Vagina (tissue), 2 donors: Measurements from ENCODE around the gene PGC. TPM values are rescaled to one million over a fixed set of nuclear protein-coding genes. Genes with fewer than 3 reads are reported as not detected.

ENCODE experiments used
- DNase-seq, 2 donors: peaks; one replicate each; pipeline ENCODE4 v3.0.0-alpha.2; 2017; ENCODE audit errors: extremely low spot score in 2 of 2
- H3K27ac ChIP-seq: fragments of 200-600 bp; sonication (generic); one replicate; pipeline ENCODE4 v1.5.1; 2019
- H3K27me3 ChIP-seq: fragments of 200-600 bp; sonication (generic); one replicate; pipeline ENCODE4 v1.5.1; 2019
- H3K36me3 ChIP-seq, 2 donors: fragments of 200-600 bp; sonication (generic); one replicate each; pipeline ENCODE4 v1.5.1; 2017 to 2019
- H3K4me1 ChIP-seq: fragments of 200-600 bp; sonication (generic); one replicate; pipeline ENCODE4 v1.5.1; 2019
- H3K4me3 ChIP-seq, 2 donors: fragments of 200-600 bp; sonication (generic); 1 replicate in 1 of 2; 2 replicates in 1 of 2; pipeline ENCODE4 v1.5.1; 2016 to 2019
- H3K9me3 ChIP-seq: fragments of 200-600 bp; sonication (generic); one replicate; pipeline ENCODE4 v1.5.1; 2019
- POLR2A ChIP-seq, 2 donors: fragments of 450-650 bp; IDR thresholded peaks; one replicate each; pipeline ENCODE4 v1.6.1; 2017; ENCODE audit warnings: antibody characterized with exemption in 2 of 2, mild to moderate bottlenecking in 2 of 2, moderate library complexity in 2 of 2
- POLR2AphosphoS5 ChIP-seq, 2 donors: sonication (generic); formaldehyde crosslinking; IDR thresholded peaks; one replicate each; pipeline ENCODE4 v1.9.0; 2017; ENCODE audit warnings: antibody characterized with exemption in 2 of 2, mild to moderate bottlenecking in 2 of 2, low read depth in 1 of 2; ENCODE audit not compliant: insufficient read depth in 1 of 2
- intact Hi-C: fragments of 100-400 bp; cut with DNase I; formaldehyde crosslinking; loops from one replicate; pipeline ENCODE4 v1.15.1; 2023
- total RNA-seq: library from RNA; depleted of rRNA; stranded (reverse); fragments of >200 nt; gene quantifications from one replicate; pipeline ENCODE4 v1.2.3, GENCODE V29; 2016
- TF ChIP-seq, protein P1 (sequence below), 3 experiments: fragments of 450-650 bp in 2 of 3; fragments of 200-600 bp in 1 of 3; sonication (generic) in 1 of 3; IDR thresholded peaks; one replicate each; pipeline ENCODE4 v1.5.1; 2017 to 2019; ENCODE audit warnings: antibody characterized with exemption in 3 of 3, mild to moderate bottlenecking in 2 of 3, moderate library complexity in 2 of 3

The PGC gene
- total RNA-seq, 1 donor from 2014 or later = 3.4 TPM

DNA sequence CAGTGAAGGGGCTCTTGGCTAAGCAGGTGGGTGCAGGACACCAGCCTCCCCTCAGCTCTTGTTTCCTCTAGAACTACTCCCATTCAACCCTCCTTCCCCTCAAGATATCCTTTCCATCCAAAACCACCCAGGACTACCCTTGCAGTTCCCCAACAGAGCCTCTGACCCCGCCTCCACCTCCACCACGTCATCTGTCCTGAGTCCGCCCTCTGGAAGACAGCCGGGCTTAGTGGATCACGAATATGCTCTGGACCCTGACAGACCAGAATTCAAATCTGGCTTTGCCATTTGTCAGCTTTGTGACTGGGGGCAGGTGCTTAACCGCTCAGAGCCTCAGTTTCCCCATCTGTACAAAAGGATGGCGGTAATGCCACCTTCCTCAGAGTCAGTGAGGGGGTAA lies 43.2 kb downstream of the PGC start:
- no peak for TF ChIP-seq POLR2AphosphoS5 (IDR thresholded peaks at IDR 0.05; ENCODE audit: insufficient read depth in 1 of 2, low read depth in 1 of 2)
- TF ChIP-seq, protein P1, sequence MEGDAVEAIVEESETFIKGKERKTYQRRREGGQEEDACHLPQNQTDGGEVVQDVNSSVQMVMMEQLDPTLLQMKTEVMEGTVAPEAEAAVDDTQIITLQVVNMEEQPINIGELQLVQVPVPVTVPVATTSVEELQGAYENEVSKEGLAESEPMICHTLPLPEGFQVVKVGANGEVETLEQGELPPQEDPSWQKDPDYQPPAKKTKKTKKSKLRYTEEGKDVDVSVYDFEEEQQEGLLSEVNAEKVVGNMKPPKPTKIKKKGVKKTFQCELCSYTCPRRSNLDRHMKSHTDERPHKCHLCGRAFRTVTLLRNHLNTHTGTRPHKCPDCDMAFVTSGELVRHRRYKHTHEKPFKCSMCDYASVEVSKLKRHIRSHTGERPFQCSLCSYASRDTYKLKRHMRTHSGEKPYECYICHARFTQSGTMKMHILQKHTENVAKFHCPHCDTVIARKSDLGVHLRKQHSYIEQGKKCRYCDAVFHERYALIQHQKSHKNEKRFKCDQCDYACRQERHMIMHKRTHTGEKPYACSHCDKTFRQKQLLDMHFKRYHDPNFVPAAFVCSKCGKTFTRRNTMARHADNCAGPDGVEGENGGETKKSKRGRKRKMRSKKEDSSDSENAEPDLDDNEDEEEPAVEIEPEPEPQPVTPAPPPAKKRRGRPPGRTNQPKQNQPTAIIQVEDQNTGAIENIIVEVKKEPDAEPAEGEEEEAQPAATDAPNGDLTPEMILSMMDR (IDR thresholded peaks at IDR 0.05) = no peak
- TF ChIP-seq POLR2A (IDR thresholded peaks at IDR 0.05) = no peak
- H3K27me3 ChIP-seq = no peaks in the 10 kb centered on the region
- no peak overlapping the region for H3K4me3 ChIP-seq
- peaks cover 36% of the 10 kb centered on the region for H3K4me1 ChIP-seq
- DNase-seq = no peak
- H3K36me3 ChIP-seq = no peaks in the 10 kb centered on the region
- no peak overlapping the region for H3K27ac ChIP-seq
- H3K9me3 ChIP-seq = no peaks in the 10 kb centered on the region
- intact Hi-C loops = no loop called here

DNA sequence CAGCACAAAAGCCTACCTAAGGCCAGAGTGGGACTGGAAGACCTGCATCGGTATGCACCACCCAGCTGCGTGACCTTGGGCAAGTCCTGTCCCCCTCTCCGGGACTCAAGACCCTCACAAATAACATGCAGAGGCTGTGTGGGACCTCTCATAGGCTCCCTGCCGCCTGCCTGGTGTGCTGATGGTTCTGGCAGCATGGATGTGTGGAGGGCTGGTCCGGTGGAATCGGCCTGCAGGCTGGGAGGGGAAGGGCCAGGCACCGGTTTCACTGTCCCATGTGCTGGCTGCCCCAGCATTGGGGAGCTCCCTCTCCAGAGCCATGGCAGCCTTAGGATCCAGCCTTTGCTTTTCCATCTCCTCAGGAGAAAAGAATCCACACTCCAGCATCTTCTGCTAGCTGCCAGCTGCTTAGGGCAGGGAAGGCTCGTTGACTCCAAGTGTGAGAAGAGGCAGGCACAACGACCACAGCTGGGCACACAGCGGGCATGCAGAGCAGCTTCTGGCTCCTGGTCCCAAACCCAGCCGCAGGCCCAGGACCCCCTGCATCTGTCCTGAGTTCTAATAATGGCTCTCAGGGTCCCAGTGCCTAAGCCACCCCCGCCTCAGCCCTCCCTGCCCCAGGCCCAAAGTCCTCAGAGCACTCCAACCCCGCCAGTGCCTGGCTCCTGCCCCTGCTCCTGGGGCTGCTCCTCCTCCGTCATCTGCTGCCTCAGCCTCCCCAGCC lies 44.3 kb downstream of the PGC start:
- TF ChIP-seq, protein P1 (IDR thresholded peaks at IDR 0.05) = no peak
- TF ChIP-seq POLR2A (IDR thresholded peaks at IDR 0.05) (no peak), POLR2AphosphoS5 (IDR thresholded peaks at IDR 0.05; ENCODE audit: insufficient read depth in 1 of 2, low read depth in 1 of 2) (no peak)
- intact Hi-C loops = no loop called here
- no peak for DNase-seq
- Histone ChIP-seq H3K4me3 (no peak overlapping the region), H3K36me3 (no peaks in the 10 kb centered on the region), H3K9me3 (no peaks in the 10 kb centered on the region), H3K4me1 (peaks cover 30% of the 10 kb centered on the region), H3K27ac (no peak overlapping the region), H3K27me3 (no peaks in the 10 kb centered on the region)

DNA sequence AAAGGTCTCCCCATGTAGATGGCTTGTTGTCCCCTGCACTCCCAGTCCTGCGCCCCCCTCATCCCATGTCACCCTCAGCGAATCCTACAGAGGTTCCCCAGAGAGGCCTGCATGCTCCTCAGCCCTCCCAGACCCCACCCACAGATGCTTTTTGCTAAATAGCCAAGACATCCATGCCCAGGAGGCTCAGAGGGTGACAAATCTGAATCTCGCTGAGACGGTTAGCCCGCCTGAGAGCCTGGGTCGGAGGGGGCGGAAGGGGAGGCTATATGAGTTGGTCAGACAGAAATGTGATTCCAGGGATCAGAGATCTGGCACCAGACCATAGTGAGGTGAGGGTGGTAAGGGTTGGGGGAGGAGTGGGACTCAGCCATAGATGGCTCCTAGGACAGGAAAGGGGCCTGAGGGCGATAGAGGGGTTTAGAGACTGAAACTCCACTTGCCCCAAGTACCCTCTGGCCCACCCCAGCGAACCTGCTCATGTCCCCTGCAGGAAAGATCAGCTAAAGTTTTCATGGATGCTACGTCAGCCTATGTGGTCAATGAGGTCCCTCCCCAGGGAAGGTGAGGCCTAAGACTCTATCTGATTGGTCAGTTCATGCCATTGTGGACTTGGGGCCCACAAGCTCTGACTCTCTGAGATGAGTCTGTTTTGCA lies 45.0 kb downstream of the PGC start:
- TF ChIP-seq POLR2A (IDR thresholded peaks at IDR 0.05) (no peak), POLR2AphosphoS5 (IDR thresholded peaks at IDR 0.05; ENCODE audit: insufficient read depth in 1 of 2, low read depth in 1 of 2) (no peak)
- TF ChIP-seq, protein P1 (IDR thresholded peaks at IDR 0.05) = no peak
- H3K4me1 ChIP-seq = peaks cover 23% of the 10 kb centered on the region
- no peak overlapping the region for H3K27ac ChIP-seq
- DNase-seq = no peak
- H3K36me3 ChIP-seq = no peaks in the 10 kb centered on the region
- H3K4me3 ChIP-seq = no peak overlapping the region
- H3K27me3 ChIP-seq = no peaks in the 10 kb centered on the region
- intact Hi-C loops = no loop called here
- no peaks in the 10 kb centered on the region for H3K9me3 ChIP-seq

DNA sequence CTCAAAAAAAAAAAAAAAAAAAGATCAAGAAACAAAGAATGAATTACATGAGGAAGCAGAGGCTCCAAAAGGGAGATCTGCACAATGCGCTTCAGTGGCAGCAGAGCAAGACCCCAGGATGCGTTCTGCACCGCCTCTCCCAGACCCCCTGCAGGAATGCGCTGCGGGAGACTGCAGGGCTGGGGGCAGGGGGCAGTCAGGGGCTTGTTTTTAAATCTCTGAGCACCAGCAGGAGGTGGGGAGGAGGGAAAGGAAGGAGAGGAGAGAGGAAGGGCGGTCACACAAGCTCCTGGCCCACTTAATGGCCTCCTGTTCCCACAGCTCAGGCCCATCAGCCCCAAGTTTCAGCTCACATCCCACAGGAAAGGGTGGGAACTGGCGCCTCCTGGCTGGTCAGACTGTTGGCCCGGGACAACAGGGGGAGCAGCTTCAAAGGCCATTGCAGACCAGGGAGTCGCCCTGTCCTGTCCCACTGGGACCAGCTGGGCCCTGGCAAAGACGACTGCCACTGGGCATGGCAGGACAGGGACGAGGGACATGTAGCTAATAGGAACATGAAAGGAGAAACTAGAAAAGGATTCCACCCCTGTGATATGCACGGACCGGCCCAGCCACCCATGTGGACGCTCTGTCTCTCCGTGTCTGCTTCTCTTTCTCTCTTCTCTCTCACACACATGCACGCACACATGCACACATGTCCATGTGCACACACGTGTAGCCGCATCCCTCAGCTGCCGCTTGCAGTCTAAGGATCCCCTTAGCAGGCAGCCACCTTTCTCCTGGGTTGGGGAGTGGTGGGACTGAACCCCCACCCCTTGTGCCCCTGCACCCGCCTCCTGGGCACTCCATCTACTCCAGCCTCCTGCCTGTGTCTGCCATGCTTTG lies 46.5 kb downstream of the PGC start:
- peaks cover 8% of the 10 kb centered on the region for H3K4me1 ChIP-seq
- no peaks in the 10 kb centered on the region for H3K9me3 ChIP-seq
- no peak for DNase-seq
- H3K27ac ChIP-seq = no peak overlapping the region
- no peaks in the 10 kb centered on the region for H3K36me3 ChIP-seq
- TF ChIP-seq POLR2AphosphoS5 (IDR thresholded peaks at IDR 0.05; ENCODE audit: insufficient read depth in 1 of 2, low read depth in 1 of 2) (no peak), POLR2A (IDR thresholded peaks at IDR 0.05) (no peak)
- TF ChIP-seq, protein P1 (IDR thresholded peaks at IDR 0.05) = no peak
- intact Hi-C loops = no loop called here
- no peak overlapping the region for H3K4me3 ChIP-seq
- no peaks in the 10 kb centered on the region for H3K27me3 ChIP-seq
